Natural killer cell (primary cell): Measurements from ENCODE around the gene KAT6B. TPM values are rescaled to one million over a fixed set of nuclear protein-coding genes. Genes with fewer than 3 reads are reported as not detected.

Source experiments
- ATAC-seq, 3 donors: fragments of 150-1000 bp in 2 of 3; fragments of 200-7000 bp in 1 of 3; cut with Tn5 transposase; 1 replicate in 1 of 3; 2 replicates in 2 of 3; pipeline ENCODE4 v1.10.0; 2021; ENCODE audit warnings: mild to moderate bottlenecking in 2 of 3, moderate library complexity in 2 of 3
- DNase-seq, 2 donors: peaks; one replicate each; pipeline versions ENCODE4 v3.0.0 to v3.0.0-alpha.2; 2013 to 2021; ENCODE audit warnings: mixed read lengths in 1 of 2
- H3K27ac ChIP-seq: one replicate; pipeline ENCODE4 v1.5.1; 2013; ENCODE audit warnings: mild to moderate bottlenecking, low read length
- H3K27me3 ChIP-seq: one replicate; pipeline ENCODE4 v1.6.1; 2013; ENCODE audit warnings: low read length; ENCODE audit not compliant: control insufficient read depth, insufficient read depth
- H3K36me3 ChIP-seq: one replicate; pipeline ENCODE4 v1.6.1; 2013; ENCODE audit warnings: low read length; ENCODE audit not compliant: control insufficient read depth, insufficient read depth
- H3K4me1 ChIP-seq: one replicate; pipeline ENCODE4 v1.6.1; 2013; ENCODE audit warnings: low read length; ENCODE audit not compliant: control insufficient read depth, insufficient read depth
- H3K4me3 ChIP-seq: one replicate; pipeline ENCODE4 v1.5.1; 2013; ENCODE audit warnings: low read length
- H3K9me3 ChIP-seq: one replicate; pipeline ENCODE4 v1.6.1; 2013; ENCODE audit warnings: low read length; ENCODE audit not compliant: control insufficient read depth, insufficient read depth
- H3K27ac Mint-ChIP-seq, 2 donors: one replicate each; pipeline ENCODE4 v1.8.0; 2022; ENCODE audit warnings: mild to moderate bottlenecking in 2 of 2, mixed read lengths in 2 of 2, moderate library complexity in 1 of 2
- H3K27me3 Mint-ChIP-seq, 2 donors: one replicate each; pipeline ENCODE4 v1.8.0; 2022; ENCODE audit warnings: low read depth in 2 of 2, mixed read lengths in 2 of 2
- H3K36me3 Mint-ChIP-seq: one replicate; pipeline ENCODE4 v1.8.0; 2022; ENCODE audit warnings: mixed read lengths
- H3K4me1 Mint-ChIP-seq, 2 donors: one replicate each; pipeline ENCODE4 v1.8.0; 2022; ENCODE audit warnings: mixed read lengths in 2 of 2
- H3K4me3 Mint-ChIP-seq: one replicate; pipeline ENCODE4 v1.8.0; 2022; ENCODE audit warnings: mild to moderate bottlenecking, moderate library complexity, mixed read lengths
- H3K9me3 Mint-ChIP-seq, 2 donors: one replicate each; pipeline ENCODE4 v1.8.0; 2022; ENCODE audit warnings: mixed read lengths in 2 of 2
- CTCF ChIP-seq: fragments of 200-600 bp; IDR thresholded peaks from one replicate; pipeline ENCODE4 v1.8.0; 2022; ENCODE audit warnings: antibody characterized with exemption
- WGBS: methylation state at CpG from one replicate; pipeline ENCODE4 v1.1.7; 2013; ENCODE audit warnings: missing lambda C conversion rate; ENCODE audit not compliant: insufficient coverage; 5-methylcytosine and 5-hydroxymethylcytosine counted together
- intact Hi-C: fragments of 100-400 bp; cut with micrococcal nuclease; formaldehyde crosslinking; loops from one replicate; pipeline ENCODE4 v1.14.2; 2022
- total RNA-seq, 4 donors: library from RNA; stranded (reverse); fragments of 120-200 nt in 1 of 4; gene quantifications; one replicate each; pipeline versions ENCODE4 v1.2.3 to v1.2.4, GENCODE V29; 2013 to 2022

Gene KAT6B
- total RNA-seq, 3 donors from 2014 or later (not counting 1 experiment from before 2014, with no cell fraction given), result 117 to 133 (median 121) TPM

GRCh38 chr10:75003891-75004290 is 177.5 kb downstream of the KAT6B start:
- 100% methylated on average over 1 of the region's 2 CpGs for WGBS
- no peak for TF ChIP-seq CTCF
- H3K27ac Mint-ChIP-seq, result peak overlapping the region in 1 of 2 donors; percentile 35
- ATAC-seq, result no peak
- no peaks in the 10 kb centered on the region for H3K36me3 Mint-ChIP-seq
- intact Hi-C loops, result no loop called here
- H3K27me3 Mint-ChIP-seq, result no peaks in the 10 kb centered on the region
- no peaks in the 10 kb centered on the region for H3K36me3 ChIP-seq
- no peak overlapping the region for H3K27ac ChIP-seq
- no peaks in the 10 kb centered on the region for H3K9me3 Mint-ChIP-seq
- peaks cover 15% of the 10 kb centered on the region for H3K4me1 ChIP-seq
- H3K4me1 Mint-ChIP-seq, result peaks cover 43 to 54% of the 10 kb centered on the region in 2 donors
- H3K4me3 Mint-ChIP-seq, result no peak overlapping the region
- no peaks in the 10 kb centered on the region for H3K27me3 ChIP-seq
- no peaks in the 10 kb centered on the region for H3K9me3 ChIP-seq
- no peak overlapping the region for H3K4me3 ChIP-seq
- no peak for DNase-seq

- TF ChIP-seq CTCF, result no peak
- H3K27ac Mint-ChIP-seq, result peak overlapping the region; percentile 93 to 97
- H3K36me3 Mint-ChIP-seq, result no peaks in the 10 kb centered on the region
- no peaks in the 10 kb centered on the region for H3K27me3 ChIP-seq
- H3K9me3 ChIP-seq, result no peaks in the 10 kb centered on the region
- peak overlapping the region; percentile 78 for H3K4me3 Mint-ChIP-seq
- H3K9me3 Mint-ChIP-seq, result no peaks in the 10 kb centered on the region
- H3K4me1 ChIP-seq, result peaks cover 19% of the 10 kb centered on the region
- H3K27ac ChIP-seq, result peak overlapping the region; percentile 80
- ATAC-seq (peak in 2 of 3 donors; percentile 8 to 14), DNase-seq (no peak)
- H3K27me3 Mint-ChIP-seq, result no peaks in the 10 kb centered on the region
- 53% methylated on average over 2 of the region's 2 CpGs for WGBS
- intact Hi-C loops, result loop anchor here (2.0 kb wide), 1 partner anchor 29 kb away; no protein-coding TSS in a partner anchor
- H3K36me3 ChIP-seq, result peaks cover 3% of the 10 kb centered on the region
- H3K4me1 Mint-ChIP-seq, result peaks cover 31 to 41% of the 10 kb centered on the region in 2 donors
- no peak overlapping the region for H3K4me3 ChIP-seq
Observed at GRCh38 chr10:75007646-75008045, 181.2 kb downstream of the KAT6B start.

- Mint-ChIP-seq H3K4me1 (peaks cover 44 to 49% of the 10 kb centered on the region in 2 donors), H3K9me3 (no peaks in the 10 kb centered on the region), H3K4me3 (peak overlapping the region; percentile 85), H3K36me3 (no peaks in the 10 kb centered on the region), H3K27me3 (no peaks in the 10 kb centered on the region), H3K27ac (peak overlapping the region; percentile 93 to 97)
- no peak overlapping the region for H3K4me3 ChIP-seq
- DNase-seq (no peak), ATAC-seq (peak; percentile 59 to 78 (median 72))
- no peak for TF ChIP-seq CTCF
- WGBS, result no CpG with 5 or more reads among the region's 1 CpG
- H3K4me1 ChIP-seq, result peaks cover 32% of the 10 kb centered on the region
- H3K36me3 ChIP-seq, result peaks cover 5% of the 10 kb centered on the region
- H3K9me3 ChIP-seq, result no peaks in the 10 kb centered on the region
- intact Hi-C loops, result loop anchor here (2.0 kb wide), 1 partner anchor 30 kb away; no protein-coding TSS in a partner anchor
- no peaks in the 10 kb centered on the region for H3K27me3 ChIP-seq
- H3K27ac ChIP-seq, result peak overlapping the region; percentile 80
Observed at GRCh38 chr10:75008952-75009351, 182.6 kb downstream of the KAT6B start.

- WGBS, result 97% methylated on average over 5 of the region's 5 CpGs
- DNase-seq (no peak), ATAC-seq (peak in 1 of 3 donors; percentile 25)
- Mint-ChIP-seq H3K9me3 (no peaks in the 10 kb centered on the region), H3K4me1 (peaks cover 49 to 53% of the 10 kb centered on the region in 2 donors), H3K36me3 (no peaks in the 10 kb centered on the region), H3K27me3 (no peaks in the 10 kb centered on the region), H3K4me3 (peak overlapping the region; percentile 85), H3K27ac (peak overlapping the region; percentile 93 to 97)
- H3K4me3 ChIP-seq, result no peak overlapping the region
- TF ChIP-seq CTCF, result no peak
- no peaks in the 10 kb centered on the region for H3K9me3 ChIP-seq
- intact Hi-C loops, result loop anchor here (2.0 kb wide), 1 partner anchor 31 kb away; no protein-coding TSS in a partner anchor
- H3K27me3 ChIP-seq, result no peaks in the 10 kb centered on the region
- H3K27ac ChIP-seq, result peak overlapping the region; percentile 80
- peaks cover 37% of the 10 kb centered on the region for H3K4me1 ChIP-seq
- H3K36me3 ChIP-seq, result peaks cover 5% of the 10 kb centered on the region
Observed at GRCh38 chr10:75009426-75009825, 183.0 kb downstream of the KAT6B start.
